GM23338 (cell line): Measurements from ENCODE around the gene CAV2. TPM values are rescaled to one million over a fixed set of nuclear protein-coding genes. Genes with fewer than 3 reads are reported as not detected.

Experiments used
- ATAC-seq: fragments of 200-7000 bp; cut with Tn5 transposase; 3 replicates; pipeline ENCODE4 v1.9.1; 2020
- DNase-seq: peaks from one replicate; pipeline ENCODE4 v3.0.0-alpha.2; 2015; ENCODE audit warnings: low spot score
- H2AFZ ChIP-seq: fragments of 200-600 bp; sonication (generic); 2 replicates; pipeline ENCODE4 v1.8.0; 2016; ENCODE audit warnings: antibody characterized with exemption, mild to moderate bottlenecking, moderate library complexity
- H3F3A ChIP-seq: fragments of 200-600 bp; sonication (generic); replicated peaks from 2 replicates; pipeline ENCODE4 v1.8.0; 2017; ENCODE audit warnings: antibody characterized with exemption, mixed run types, low read depth
- H3K27ac ChIP-seq: fragments of 200-600 bp; sonication (generic); 2 replicates; pipeline ENCODE4 v1.6.1; 2016; ENCODE audit warnings: low read depth
- H3K27me3 ChIP-seq: fragments of 200-600 bp; sonication (generic); 2 replicates; pipeline ENCODE4 v1.8.0; 2016; ENCODE audit warnings: mild to moderate bottlenecking, mixed run types, moderate library complexity; ENCODE audit not compliant: insufficient read depth
- H3K36me3 ChIP-seq: fragments of 200-600 bp; sonication (generic); 2 replicates; pipeline ENCODE4 v1.8.0; 2016; ENCODE audit warnings: mild to moderate bottlenecking; ENCODE audit not compliant: insufficient read depth
- H3K4me1 ChIP-seq: fragments of 200-600 bp; sonication (generic); 2 replicates; pipeline ENCODE4 v1.8.0; 2016; ENCODE audit warnings: mild to moderate bottlenecking, moderate library complexity; ENCODE audit not compliant: insufficient read depth
- H3K4me2 ChIP-seq: fragments of 200-600 bp; sonication (generic); 2 replicates; pipeline ENCODE4 v1.7.1; 2017; ENCODE audit warnings: mixed run types
- H3K4me3 ChIP-seq: fragments of 200-600 bp; sonication (generic); 2 replicates; pipeline ENCODE4 v1.6.1; 2016; ENCODE audit warnings: mixed run types
- H3K79me2 ChIP-seq: fragments of 200-600 bp; sonication (generic); replicated peaks from 2 replicates; pipeline ENCODE4 v1.8.0; 2017; ENCODE audit warnings: mild to moderate bottlenecking; ENCODE audit not compliant: insufficient read depth
- H3K9me2 ChIP-seq: fragments of 200-600 bp; sonication (generic); 2 replicates; pipeline ENCODE4 v1.8.0; 2017; ENCODE audit not compliant: insufficient read depth
- H4K20me1 ChIP-seq: fragments of 200-600 bp; sonication (generic); replicated peaks from 2 replicates; pipeline ENCODE4 v1.8.0; 2017; ENCODE audit warnings: mild to moderate bottlenecking; ENCODE audit not compliant: insufficient read depth
- H3K27ac Mint-ChIP-seq: 2 replicates; pipeline ENCODE4 v1.8.0; 2020; ENCODE audit warnings: inconsistent platforms, mild to moderate bottlenecking, moderate library complexity, mixed read lengths
- H3K27me3 Mint-ChIP-seq: 3 replicates; pipeline ENCODE4 v1.8.0; 2022; ENCODE audit warnings: low read depth, mild to moderate bottlenecking, moderate library complexity, mixed read lengths, inconsistent platforms; ENCODE audit not compliant: insufficient read depth, poor library complexity
- H3K36me3 Mint-ChIP-seq: 3 replicates; pipeline ENCODE4 v1.8.0; 2021; ENCODE audit warnings: low read depth, mild to moderate bottlenecking, inconsistent platforms, moderate library complexity, mixed read lengths
- H3K4me1 Mint-ChIP-seq: 3 replicates; pipeline ENCODE4 v1.8.0; 2020; ENCODE audit warnings: mild to moderate bottlenecking, inconsistent platforms, mixed read lengths
- H3K4me3 Mint-ChIP-seq: 3 replicates; pipeline ENCODE4 v1.8.0; 2021; ENCODE audit warnings: moderate library complexity, mild to moderate bottlenecking, inconsistent platforms, mixed read lengths
- H3K9me3 Mint-ChIP-seq: 3 replicates; pipeline ENCODE4 v1.8.0; 2020; ENCODE audit warnings: moderate library complexity, mild to moderate bottlenecking, inconsistent platforms, mixed read lengths
- CREB1 ChIP-seq: fragments of 250-450 bp; sonication (Bioruptor Pico); IDR thresholded peaks from 2 replicates; pipeline ENCODE4 v1.5.0; 2020; ENCODE audit warnings: low read depth, mild to moderate bottlenecking, moderate library complexity
- CTCF ChIP-seq, 2 experiments: fragments of 200-600 bp in 1 of 2; sonication (generic) in 1 of 2; conservative IDR thresholded peaks; 2 replicates each; pipeline versions ENCODE4 v1.5.1 to v1.6.1; 2016 to 2017; ENCODE audit warnings: antibody characterized with exemption in 2 of 2, low read depth in 2 of 2, mild to moderate bottlenecking in 2 of 2, moderate library complexity in 1 of 2
- ETS1 ChIP-seq: IDR thresholded peaks from 2 replicates; pipeline ENCODE4 v1.6.1; 2016; ENCODE audit warnings: antibody characterized with exemption
- EZH2 ChIP-seq: fragments of 200-600 bp; sonication (generic); IDR thresholded peaks from one replicate; pipeline ENCODE4 v1.8.0; 2017; ENCODE audit warnings: antibody characterized with exemption, mild to moderate bottlenecking, low read depth; ENCODE audit not compliant: unreplicated experiment
- EZH2phosphoT487 ChIP-seq: fragments of 200-600 bp; sonication (generic); IDR thresholded peaks from one replicate; pipeline ENCODE4 v1.8.1; 2018; ENCODE audit warnings: antibody characterized with exemption; ENCODE audit not compliant: unreplicated experiment
- JUNB ChIP-seq: IDR thresholded peaks from one replicate; pipeline ENCODE4 v1.6.1; 2016; ENCODE audit warnings: antibody characterized with exemption; ENCODE audit not compliant: unreplicated experiment
- NANOG ChIP-seq: IDR thresholded peaks from 2 replicates; pipeline ENCODE4 v1.6.1; 2016; ENCODE audit warnings: antibody characterized with exemption, borderline replicate concordance
- POLR2AphosphoS5 ChIP-seq: IDR thresholded peaks from 2 replicates; pipeline ENCODE4 v1.6.1; 2016; ENCODE audit warnings: antibody characterized with exemption, low read depth
- REST ChIP-seq: IDR thresholded peaks from one replicate; pipeline ENCODE4 v1.6.1; 2018; ENCODE audit warnings: antibody characterized with exemption; ENCODE audit not compliant: unreplicated experiment
- STAT1 ChIP-seq: IDR thresholded peaks from one replicate; pipeline ENCODE4 v1.6.1; 2016; ENCODE audit warnings: antibody characterized with exemption; ENCODE audit not compliant: unreplicated experiment
- ZNF114 ChIP-seq: fragments of 250-450 bp; sonication (Bioruptor Pico); IDR thresholded peaks from 2 replicates; pipeline ENCODE4 v1.5.0; 2020; ENCODE audit warnings: mild to moderate bottlenecking, moderate library complexity
- ZNF331 ChIP-seq: fragments of 250-450 bp; sonication (Bioruptor Pico); IDR thresholded peaks from 2 replicates; pipeline ENCODE4 v1.5.0; 2020; ENCODE audit warnings: low read depth, mild to moderate bottlenecking, moderate library complexity
- ZNF462 ChIP-seq: fragments of 250-450 bp; sonication (Bioruptor Pico); IDR thresholded peaks from 2 replicates; pipeline ENCODE4 v1.5.0; 2020; ENCODE audit warnings: mild to moderate bottlenecking, moderate library complexity
- polyA plus RNA-seq: library from polyadenylated mRNA; unstranded; fragments of >200 nt; fragmentation: Nextera tagmentation; extraction: Ambion mirVana; gene quantifications from 2 replicates; pipeline ENCODE4 v1.2.1, GENCODE V29; 2016
- total RNA-seq: library from RNA; depleted of rRNA; stranded (reverse); fragments of >200 nt; shearing (Covaris generic); gene quantifications from 2 replicates; pipeline ENCODE4 v1.2.3, GENCODE V29; 2014

Gene CAV2
- total and polyA plus RNA-seq, 2 experiments from 2014 or later: 4.2 to 6.6 TPM

- Mint-ChIP-seq H3K36me3 (no peaks in the 10 kb centered on the region), H3K4me1 (peaks cover 12% of the 10 kb centered on the region), H3K27me3 (peaks cover 22% of the 10 kb centered on the region), H3K4me3 (no peak overlapping the region), H3K9me3 (no peaks in the 10 kb centered on the region), H3K27ac (no peak overlapping the region)
- peaks cover 11% of the 10 kb centered on the region for H3K4me1 ChIP-seq
- H4K20me1 ChIP-seq: no peaks in the 10 kb centered on the region
- peaks cover 30% of the 10 kb centered on the region for H3K27me3 ChIP-seq
- H3K9me2 ChIP-seq: no peaks in the 10 kb centered on the region
- H2AFZ ChIP-seq: no peak overlapping the region
- no peak for ATAC-seq
- DNase-seq: no peak
- H3K36me3 ChIP-seq: no peaks in the 10 kb centered on the region
- no peak overlapping the region for H3K4me3 ChIP-seq
- H3K27ac ChIP-seq: no peak overlapping the region
- no peaks in the 10 kb centered on the region for H3K79me2 ChIP-seq
- TF ChIP-seq NANOG (no peak), JUNB (no peak), EZH2phosphoT487 (no peak), CTCF (conservative IDR thresholded peaks at IDR 0.05; ENCODE audit: low read depth in 2 of 2) (no peak), ZNF114 (CRISPR knock-in tag) (no peak), STAT1 (no peak), ETS1 (no peak), ZNF331 (CRISPR knock-in tag) (no peak), REST (no peak), CREB1 (CRISPR knock-in tag) (no peak), POLR2AphosphoS5 (no peak), EZH2 (no peak), ZNF462 (CRISPR knock-in tag) (no peak)
- H3K4me2 ChIP-seq: no peak overlapping the region
- H3F3A ChIP-seq: peaks cover 6% of the 10 kb centered on the region; the same call in 1 of the 2 replicates
Observed at GRCh38 chr7:116502201-116503096, 2.9 kb downstream of the CAV2 start.
